Thymus (tissue), 11 donors: ENCODE measurements around the gene MSH2. TPM values are rescaled to one million over a fixed set of nuclear protein-coding genes. Genes with fewer than 3 reads are reported as not detected.
"Not testable (repeated sequence)": the region's sequence is repeated elsewhere in the genome, so short reads cannot be mapped to it uniquely, and the experiment has no call there.

ENCODE experiments used
- DNase-seq, 9 donors: peaks; one replicate each; pipeline ENCODE4 v3.0.0-alpha.2; 2013; ENCODE audit warnings: low spot score in 9 of 9, low read depth in 6 of 9, missing footprints in 1 of 9
- H3K27ac ChIP-seq, 2 donors: one replicate each; pipeline ENCODE4 v1.5.1; 2013; ENCODE audit warnings: control low read depth in 1 of 2, low read depth in 1 of 2, low read length in 1 of 2, mild to moderate bottlenecking in 1 of 2, moderate library complexity in 1 of 2
- H3K27me3 ChIP-seq, 2 donors: one replicate each; pipeline ENCODE4 v1.5.1; 2013; ENCODE audit warnings: low read length in 1 of 2; ENCODE audit not compliant: control insufficient read depth in 2 of 2, insufficient read depth in 1 of 2
- H3K36me3 ChIP-seq, 2 donors: one replicate each; pipeline ENCODE4 v1.5.1; 2013; ENCODE audit warnings: low read length in 1 of 2, mild to moderate bottlenecking in 1 of 2, moderate library complexity in 1 of 2; ENCODE audit not compliant: control insufficient read depth in 2 of 2, insufficient read depth in 2 of 2
- H3K4me1 ChIP-seq, 2 donors: one replicate each; pipeline ENCODE4 v1.5.1; 2013; ENCODE audit warnings: low read length in 2 of 2; ENCODE audit not compliant: control insufficient read depth in 2 of 2, insufficient read depth in 2 of 2
- H3K4me3 ChIP-seq, 2 donors: one replicate each; pipeline ENCODE4 v1.5.1; 2013; ENCODE audit warnings: low read length in 2 of 2, control low read depth in 1 of 2, mild to moderate bottlenecking in 1 of 2
- H3K9me3 ChIP-seq, 2 donors: one replicate each; pipeline ENCODE4 v1.5.1; 2013; ENCODE audit warnings: low read length in 1 of 2, mild to moderate bottlenecking in 1 of 2; ENCODE audit not compliant: control insufficient read depth in 2 of 2, insufficient read depth in 1 of 2
- WGBS: extraction: QIAGEN DNeasy Blood & Tissue Kit; methylation state at CpG from one replicate; pipeline ENCODE4 v1.1.7; 2013; 5-methylcytosine and 5-hydroxymethylcytosine counted together
- polyA plus RNA-seq: library from polyadenylated mRNA; stranded (reverse); fragments of 200-250 nt; gene quantifications from one replicate; pipeline ENCODE4 v1.2.3, GENCODE V29; 2013
- total RNA-seq: library from RNA; stranded (reverse); fragments of 120-200 nt; gene quantifications from one replicate; pipeline ENCODE4 v1.2.4, GENCODE V29; 2013
- donor health status: healthy.

MSH2 gene
- total and polyA plus RNA-seq, 2 donors, result 24.2 to 65.4 TPM

DNA sequence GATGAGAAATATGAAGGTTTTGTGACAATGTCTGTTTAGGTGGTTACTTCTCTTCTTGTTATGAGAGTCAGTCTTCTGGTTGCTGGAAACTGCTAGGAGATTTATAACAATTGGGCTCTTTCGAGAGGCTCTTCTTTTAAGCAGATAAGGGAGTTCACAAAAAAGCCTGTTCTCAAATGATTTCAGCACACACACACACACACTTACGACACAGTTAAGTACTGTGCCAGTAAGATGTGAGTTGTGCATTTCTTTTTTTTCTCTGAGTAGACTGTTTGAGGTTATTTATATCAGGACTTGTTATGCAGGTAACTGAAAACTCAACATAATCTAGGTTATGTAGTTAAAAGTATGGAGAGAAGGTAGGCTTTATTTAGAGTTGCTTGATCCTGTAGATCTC lies 49.8 kb downstream of the MSH2 start:
- H3K4me3 ChIP-seq, result no peak overlapping the region
- H3K27me3 ChIP-seq, result no peaks in the 10 kb centered on the region
- H3K4me1 ChIP-seq, result no peaks in the 10 kb centered on the region
- 98% methylated on average over 2 of the region's 2 CpGs for WGBS
- H3K36me3 ChIP-seq, result peaks cover 8 to 46% of the 10 kb centered on the region in 2 donors
- DNase-seq, result no peak
- H3K27ac ChIP-seq, result no peak overlapping the region
- H3K9me3 ChIP-seq, result no peaks in the 10 kb centered on the region

DNA sequence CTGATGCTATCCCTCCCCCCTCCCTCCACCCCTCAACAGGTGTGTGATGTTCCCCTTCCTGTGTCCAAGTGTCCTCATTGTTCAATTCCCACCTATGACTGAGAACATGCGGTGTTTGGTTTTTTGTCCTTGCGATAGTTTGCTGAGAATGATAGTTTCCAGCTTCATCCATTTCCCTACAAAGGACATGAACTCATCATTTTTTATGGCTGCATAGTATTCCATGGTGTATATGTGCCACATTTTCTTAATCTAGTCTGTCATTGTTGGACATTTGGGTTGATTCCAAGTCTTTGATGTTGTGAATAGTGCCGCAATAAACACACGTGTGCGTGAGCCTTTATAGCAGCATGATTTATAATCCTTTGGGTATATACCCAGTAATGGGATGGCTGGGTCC lies 51.9 kb downstream of the MSH2 start:
- over 99% methylated on average over 5 of the region's 5 CpGs for WGBS
- not testable (repeated sequence) for DNase-seq, H3K9me3 ChIP-seq

DNA sequence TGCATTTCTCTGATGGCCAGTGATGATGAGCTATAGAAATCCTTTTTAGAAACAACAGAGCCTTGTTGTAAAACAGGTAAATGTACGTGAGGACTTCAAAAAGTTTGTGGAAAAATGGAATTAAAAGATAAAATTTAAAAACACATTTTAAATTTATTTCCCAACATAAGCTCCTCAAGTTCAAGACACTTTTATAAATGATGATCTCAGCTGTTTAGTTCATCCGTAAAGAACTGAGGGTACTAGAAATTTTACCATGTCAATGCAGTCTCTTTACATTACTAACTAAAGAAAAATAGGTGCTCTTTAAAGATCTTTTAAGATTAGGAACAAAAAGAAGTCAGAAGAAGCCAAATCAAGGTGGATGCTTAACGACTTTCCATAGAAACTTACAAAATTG lies 52.5 kb downstream of the MSH2 start:
- Histone ChIP-seq H3K4me3 (no peak overlapping the region), H3K27ac (no peak overlapping the region), H3K4me1 (no peaks in the 10 kb centered on the region), H3K36me3 (peaks cover 0 to 38% of the 10 kb centered on the region in 2 donors), H3K9me3 (no peaks in the 10 kb centered on the region), H3K27me3 (no peaks in the 10 kb centered on the region)
- 97% methylated on average over 3 of the region's 3 CpGs for WGBS
- DNase-seq, result no peak

More for the DNA sequence above, 51.9 kb downstream of the MSH2 start:
- H3K27ac ChIP-seq, H3K27me3 ChIP-seq, H3K4me3 ChIP-seq, H3K4me1 ChIP-seq: not testable (repeated sequence)
- peaks cover 0 to 33% of the 10 kb centered on the region in 2 donors for H3K36me3 ChIP-seq

DNA sequence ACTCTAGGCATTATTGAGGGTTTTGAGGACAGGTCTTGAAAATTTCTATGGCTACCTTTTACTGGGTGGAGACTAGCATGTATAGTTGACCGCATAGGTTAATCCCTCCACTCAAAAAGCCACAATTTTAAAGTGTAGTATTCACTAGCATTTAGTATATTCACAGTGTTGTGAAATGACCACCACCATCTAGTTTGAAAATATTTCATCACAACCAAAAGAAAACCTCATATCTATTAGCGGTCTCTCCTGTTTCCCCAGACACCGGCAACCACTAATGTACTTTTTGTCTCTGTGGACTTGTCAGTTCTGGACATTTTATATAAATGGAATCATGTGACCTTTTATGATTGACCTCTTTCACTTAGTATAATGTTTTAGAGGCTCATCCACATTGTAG lies 53.9 kb downstream of the MSH2 start:
- no peaks in the 10 kb centered on the region for H3K9me3 ChIP-seq
- peaks cover 0 to 33% of the 10 kb centered on the region in 2 donors for H3K36me3 ChIP-seq
- no peak overlapping the region for H3K4me3 ChIP-seq
- no peak for DNase-seq
- no peak overlapping the region for H3K27ac ChIP-seq
- no peaks in the 10 kb centered on the region for H3K27me3 ChIP-seq
- WGBS, result 98% methylated on average over 3 of the region's 3 CpGs
- no peaks in the 10 kb centered on the region for H3K4me1 ChIP-seq

DNA sequence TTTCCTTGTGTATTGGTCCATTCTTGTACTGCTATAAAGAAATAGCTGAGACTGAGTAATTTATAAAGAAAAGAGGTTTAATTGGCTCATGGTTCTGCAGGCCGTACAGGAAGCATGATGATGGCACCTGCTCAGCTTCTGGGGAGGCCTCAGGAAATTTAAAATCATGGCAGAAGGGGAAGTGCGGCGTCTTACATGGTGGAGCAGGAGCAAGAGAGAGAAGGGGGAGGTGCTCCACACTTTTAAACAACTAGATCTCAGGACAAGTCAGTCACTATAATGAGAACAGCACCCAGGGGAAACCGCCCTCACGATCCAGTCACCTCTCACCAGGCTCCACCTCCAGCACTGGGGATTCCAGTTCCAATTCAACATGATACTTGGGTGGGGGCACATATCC lies 54.3 kb downstream of the MSH2 start:
- H3K27me3 ChIP-seq, result no peaks in the 10 kb centered on the region
- peaks cover 0 to 32% of the 10 kb centered on the region in 2 donors for H3K36me3 ChIP-seq
- 93% methylated on average over 5 of the region's 5 CpGs for WGBS
- no peaks in the 10 kb centered on the region for H3K9me3 ChIP-seq
- no peak for DNase-seq
- H3K4me1 ChIP-seq, result no peaks in the 10 kb centered on the region
- H3K27ac ChIP-seq, result no peak overlapping the region
- no peak overlapping the region for H3K4me3 ChIP-seq

DNA sequence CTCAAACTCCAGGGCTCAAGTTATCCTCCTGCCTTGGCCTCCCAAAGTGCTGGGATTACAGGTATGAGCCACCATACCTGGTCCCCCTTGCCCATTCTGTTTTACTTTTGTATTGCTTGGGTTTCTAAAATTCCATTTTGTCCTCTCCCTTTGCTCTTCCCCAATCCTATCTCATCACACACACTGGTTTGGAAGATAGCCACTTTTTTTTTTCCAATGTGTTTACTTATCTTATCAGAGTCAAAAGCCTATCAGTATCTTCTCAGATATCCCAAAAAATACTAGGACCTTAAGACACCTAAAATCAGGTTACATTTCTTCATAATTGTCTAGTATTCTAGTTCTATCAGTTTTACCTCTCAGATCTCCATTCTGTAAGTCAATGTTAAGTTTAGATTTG lies 56.1 kb downstream of the MSH2 start:
- H3K4me3 ChIP-seq, result no peak overlapping the region
- no peaks in the 10 kb centered on the region for H3K9me3 ChIP-seq
- H3K27ac ChIP-seq, result no peak overlapping the region
- DNase-seq, result no peak
- H3K4me1 ChIP-seq, result no peaks in the 10 kb centered on the region
- H3K36me3 ChIP-seq, result peaks cover 3 to 36% of the 10 kb centered on the region in 2 donors
- H3K27me3 ChIP-seq, result no peaks in the 10 kb centered on the region

DNA sequence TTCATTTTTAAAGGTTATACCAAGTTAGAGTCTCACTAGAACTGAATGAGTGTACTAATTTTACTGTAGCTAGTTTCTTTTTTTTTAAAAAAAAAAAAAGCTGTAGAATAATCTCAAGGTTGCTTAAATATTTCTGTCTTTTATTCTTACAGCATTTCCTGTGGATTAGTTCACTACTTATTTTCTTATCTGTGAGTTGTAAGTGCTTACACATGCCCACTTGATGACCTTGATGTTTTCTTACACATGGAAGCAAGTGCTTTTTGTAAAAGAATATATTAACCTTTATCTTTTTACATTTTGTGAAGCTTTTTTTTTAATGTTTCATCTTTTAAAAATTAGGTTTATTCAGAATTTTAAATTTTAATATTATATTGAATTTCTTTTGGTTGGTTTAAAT lies 57.8 kb downstream of the MSH2 start:
- Histone ChIP-seq H3K27me3 (no peaks in the 10 kb centered on the region), H3K4me1 (no peaks in the 10 kb centered on the region), H3K36me3 (peaks cover 6 to 41% of the 10 kb centered on the region in 2 donors), H3K27ac (no peak overlapping the region), H3K4me3 (no peak overlapping the region), H3K9me3 (no peaks in the 10 kb centered on the region)
- no peak for DNase-seq

DNA sequence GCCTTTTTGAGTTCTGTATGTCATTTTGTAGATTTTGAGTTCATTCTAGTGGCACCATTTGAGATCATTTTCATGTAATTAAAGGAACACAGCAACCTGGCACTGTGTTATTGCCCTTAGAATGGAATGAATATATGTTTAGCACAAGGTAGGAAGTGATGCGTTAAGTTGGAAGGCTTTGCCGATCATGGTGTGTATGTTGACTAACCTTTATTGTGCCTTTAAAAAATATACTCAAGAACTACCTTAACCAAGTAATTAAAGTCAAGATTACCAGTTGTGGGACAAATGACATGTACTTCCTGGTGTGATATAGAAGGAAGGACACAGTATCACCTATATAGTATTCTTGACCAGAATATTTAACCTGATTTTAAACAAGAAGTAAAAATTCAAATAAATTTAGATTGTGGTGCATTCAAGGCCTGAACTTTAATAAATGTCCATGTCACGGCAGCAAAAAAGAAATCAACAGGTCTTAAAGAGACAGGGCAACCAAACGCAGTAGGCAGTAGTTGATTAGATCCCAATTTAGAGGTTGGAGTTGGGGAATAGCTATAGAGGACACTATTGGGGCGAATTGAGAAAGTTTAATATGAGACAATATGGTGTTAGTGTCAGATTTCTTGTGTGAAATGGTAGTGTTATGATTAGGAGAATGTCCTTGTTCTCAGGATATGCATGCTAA lies 68.6 kb downstream of the MSH2 start:
- WGBS, result 97% methylated on average over 5 of the region's 5 CpGs
- no peaks in the 10 kb centered on the region for H3K9me3 ChIP-seq
- H3K4me1 ChIP-seq, result no peaks in the 10 kb centered on the region
- no peaks in the 10 kb centered on the region for H3K27me3 ChIP-seq
- H3K27ac ChIP-seq, result no peak overlapping the region
- peaks cover 17 to 56% of the 10 kb centered on the region in 2 donors for H3K36me3 ChIP-seq
- H3K4me3 ChIP-seq, result no peak overlapping the region
- DNase-seq, result no peak

DNA sequence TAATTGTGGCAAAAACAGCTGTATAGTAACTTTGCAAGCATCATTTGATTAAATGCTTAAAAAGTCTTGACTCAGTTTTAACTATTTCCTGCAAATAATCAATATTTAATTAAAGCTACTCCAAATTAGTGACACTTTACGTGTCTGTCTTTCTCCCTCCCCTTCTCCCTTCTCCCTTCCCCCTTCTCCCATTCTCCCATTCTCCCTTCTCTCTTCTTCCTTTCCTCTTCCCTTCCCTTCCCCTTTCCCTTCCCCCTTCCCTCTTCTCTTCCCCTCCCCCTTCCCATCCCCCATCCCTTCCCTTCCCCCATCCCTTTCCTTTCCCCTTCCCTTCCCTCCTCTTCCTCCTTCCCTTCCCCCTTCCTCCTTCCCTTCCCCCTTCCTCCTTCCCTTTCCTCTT lies 76.9 kb downstream of the MSH2 start:
- Histone ChIP-seq H3K27ac (no peak overlapping the region), H3K36me3 (peaks cover 12 to 53% of the 10 kb centered on the region in 2 donors), H3K27me3 (no peaks in the 10 kb centered on the region), H3K4me1 (no peaks in the 10 kb centered on the region), H3K9me3 (no peaks in the 10 kb centered on the region), H3K4me3 (no peak overlapping the region)
- DNase-seq, result no peak
- WGBS, result 96% methylated on average over 1 of the region's 1 CpG
